PC-3 (cell line): ENCODE measurements around the gene DUSP6. TPM values are rescaled to one million over a fixed set of nuclear protein-coding genes. Genes with fewer than 3 reads are reported as not detected.

Experiments used
- ATAC-seq: fragments of 200-7000 bp; cut with Tn5 transposase; 2 replicates; pipeline ENCODE4 v1.9.1; 2020; ENCODE audit warnings: mild to moderate bottlenecking, moderate library complexity
- BruUV-seq: library from RNA; stranded (reverse); fragments of 400-500 nt; replicated peaks from 2 replicates; lab custom pipeline; 2021; lab: Mats Ljungman, UMichigan
- CTCF ChIA-PET: fragments of 300-600 bp; sonication (Branson Sonifier 250); formaldehyde crosslinking; loops from one replicate; lab custom pipeline; 2022; ENCODE audit warnings: antibody characterized with exemption; lab: Charles Lee
- POLR2A ChIA-PET: fragments of 300-600 bp; sonication (Branson Sonifier 250); formaldehyde crosslinking; loops from one replicate; lab custom pipeline; 2022; ENCODE audit warnings: antibody characterized with exemption; ENCODE audit not compliant: unreplicated experiment; lab: Charles Lee
- DNase-seq: peaks from one replicate; pipeline ENCODE4 v3.0.0-alpha.2; 2015
- H2AFZ ChIP-seq: fragments of 300-600 bp; sonication (generic); 2 replicates; pipeline ENCODE4 v1.6.0; 2016; ENCODE audit warnings: antibody characterized with exemption, low read length
- H3F3A ChIP-seq: fragments of 300-600 bp; sonication (generic); one replicate; pipeline ENCODE4 v1.6.0; 2017; ENCODE audit warnings: antibody characterized with exemption, low read length, control low read depth, mild to moderate bottlenecking; ENCODE audit not compliant: unreplicated experiment
- H3K27ac ChIP-seq: fragments of 300-600 bp; sonication (generic); 2 replicates; pipeline ENCODE4 v1.5.1; 2016; ENCODE audit warnings: mild to moderate bottlenecking, low read length
- H3K27me3 ChIP-seq: fragments of 300-600 bp; sonication (generic); 2 replicates; pipeline ENCODE4 v1.6.1; 2016; ENCODE audit warnings: low read length, mixed read lengths
- H3K36me3 ChIP-seq: fragments of 300-600 bp; sonication (generic); 2 replicates; pipeline ENCODE4 v1.6.1; 2016; ENCODE audit warnings: low read depth, mixed run types, low read length, mixed read lengths
- H3K4me1 ChIP-seq: fragments of 300-600 bp; sonication (generic); 2 replicates; pipeline ENCODE4 v1.5.1; 2016; ENCODE audit warnings: low read length; ENCODE audit not compliant: insufficient read depth
- H3K4me2 ChIP-seq: fragments of 300-600 bp; sonication (generic); 2 replicates; pipeline ENCODE4 v1.6.0; 2016; ENCODE audit warnings: low read length
- H3K4me3 ChIP-seq: fragments of 300-600 bp; sonication (generic); 2 replicates; pipeline ENCODE4 v1.5.1; 2016; ENCODE audit warnings: mild to moderate bottlenecking, low read length, mixed read lengths
- H3K79me2 ChIP-seq: fragments of 300-600 bp; sonication (generic); 2 replicates; pipeline ENCODE4 v1.6.1; 2017; ENCODE audit warnings: low read length, mixed read lengths
- H3K9ac ChIP-seq: fragments of 300-600 bp; sonication (generic); 2 replicates; pipeline ENCODE4 v1.6.0; 2016; ENCODE audit warnings: mild to moderate bottlenecking, low read length
- H3K9me2 ChIP-seq: fragments of 300-600 bp; sonication (generic); replicated peaks from 2 replicates; pipeline ENCODE4 v1.6.1; 2016; ENCODE audit warnings: mixed run types, low read length, mixed read lengths
- H3K9me3 ChIP-seq: fragments of 300-600 bp; sonication (generic); 2 replicates; pipeline ENCODE4 v1.6.1; 2016; ENCODE audit warnings: low read length, mixed read lengths
- H4K20me1 ChIP-seq: fragments of 300-600 bp; sonication (generic); 2 replicates; pipeline ENCODE4 v1.6.1; 2016; ENCODE audit warnings: low read length, mixed read lengths
- CTCF ChIP-seq: fragments of 300-600 bp; sonication (generic); conservative IDR thresholded peaks from 2 replicates; pipeline ENCODE4 v1.5.1; 2017; ENCODE audit warnings: antibody characterized with exemption, low read depth, mild to moderate bottlenecking, low read length
- EZH2 ChIP-seq: fragments of 300-600 bp; sonication (generic); IDR thresholded peaks from one replicate; pipeline ENCODE4 v1.6.1; 2017; ENCODE audit warnings: antibody characterized with exemption, mild to moderate bottlenecking, low read length; ENCODE audit not compliant: unreplicated experiment
- EZH2phosphoT487 ChIP-seq: fragments of 300-600 bp; sonication (generic); IDR thresholded peaks from 2 replicates; pipeline ENCODE4 v1.6.1; 2018; ENCODE audit warnings: mild to moderate bottlenecking, antibody characterized with exemption, low read length, borderline replicate concordance
- intact Hi-C: fragments of 100-400 bp; cut with micrococcal nuclease; formaldehyde crosslinking; loops from 2 replicates; pipeline ENCODE4 v1.9.0; 2023
- total RNA-seq: library from RNA; depleted of rRNA; stranded (reverse); fragments of >200 nt; gene quantifications from 2 replicates; pipeline ENCODE4 v1.2.3, GENCODE V29; 2014

The DUSP6 gene
- total RNA-seq, 1 experiment from 2014 or later = 244 TPM

DNA sequence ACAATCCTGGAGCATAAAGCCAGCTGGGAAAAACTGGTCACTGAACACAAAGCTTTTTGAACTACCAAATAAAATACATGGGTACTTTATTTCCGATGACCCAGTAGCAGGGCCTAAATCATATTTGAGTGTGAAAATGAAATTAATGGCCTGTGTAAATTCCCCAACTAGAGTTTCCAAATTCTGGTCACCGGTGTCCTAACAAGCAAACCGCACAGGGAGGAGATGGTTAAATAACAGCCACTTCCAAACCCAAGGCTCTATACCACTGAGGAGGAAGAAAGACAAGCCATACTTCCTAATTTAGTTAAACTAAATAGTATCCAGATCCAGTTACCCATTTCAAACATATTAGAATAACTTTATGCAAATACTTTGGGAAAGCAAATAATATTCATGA is 40.1 kb upstream of the DUSP6 start:
- Histone ChIP-seq H3K27me3 (no peaks in the 10 kb centered on the region), H3K9me2 (no peaks in the 10 kb centered on the region), H4K20me1 (no peaks in the 10 kb centered on the region), H3F3A (peaks cover 2% of the 10 kb centered on the region), H3K79me2 (no peaks in the 10 kb centered on the region), H3K27ac (no peak overlapping the region), H3K9me3 (no peaks in the 10 kb centered on the region), H3K4me2 (no peak overlapping the region), H3K4me3 (no peak overlapping the region), H3K9ac (no peak overlapping the region), H3K36me3 (no peaks in the 10 kb centered on the region), H2AFZ (no peak overlapping the region), H3K4me1 (peaks cover 24% of the 10 kb centered on the region)
- no peak for TF ChIP-seq CTCF
- TF ChIP-seq EZH2phosphoT487 = no peak
- TF ChIP-seq EZH2 = no peak
- intact Hi-C loops = no loop called here
- BruUV-seq = no TSS peak
- DNase-seq (no peak), ATAC-seq (no peak)
- CTCF ChIA-PET = interaction anchor here (0.6 kb wide), 1 partner anchor 230 kb away, joined by 6 read pairs; no protein-coding TSS in a partner anchor
- POLR2A ChIA-PET = no interaction called here

DNA sequence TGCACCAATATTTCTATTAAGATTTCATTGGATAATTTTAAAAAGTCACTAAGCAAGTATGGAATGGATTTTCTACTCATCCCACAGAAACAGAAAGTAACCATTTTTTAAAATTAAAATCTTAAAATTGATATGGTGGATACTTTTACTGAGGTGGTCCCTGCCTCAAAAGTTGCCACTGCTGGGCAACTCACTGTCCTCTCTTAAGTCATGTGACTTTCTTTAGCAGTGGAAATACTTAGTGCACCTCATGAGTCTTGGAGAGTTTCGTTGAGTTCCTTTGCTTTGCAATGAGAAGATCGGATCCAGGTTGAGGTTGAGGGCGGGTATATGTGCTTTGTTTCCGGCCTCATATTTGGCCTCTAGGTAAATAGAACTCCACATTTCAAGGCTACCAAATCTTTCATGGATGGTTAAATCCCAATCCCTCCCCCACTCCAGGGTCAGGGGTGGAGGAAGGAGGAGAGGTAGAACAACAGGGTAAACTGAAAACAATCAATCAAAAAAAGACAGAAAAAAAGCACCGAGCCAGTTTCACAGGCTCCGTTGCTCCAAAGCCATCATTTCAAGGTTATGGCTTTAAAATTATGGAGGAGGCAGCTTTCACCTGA is 39.5 kb upstream of the DUSP6 start:
- CTCF ChIA-PET = interaction anchor here (0.6 kb wide), 1 partner anchor 230 kb away, joined by 6 read pairs; no protein-coding TSS in a partner anchor
- BruUV-seq = no TSS peak

More for the DNA sequence above, 39.5 kb upstream of the DUSP6 start:
- ATAC-seq (no peak), DNase-seq (no peak)
- no peak overlapping the region for H3K9ac ChIP-seq
- H3F3A ChIP-seq = peaks cover 2% of the 10 kb centered on the region
- peak overlapping the region; percentile 84 for H3K27ac ChIP-seq
- H3K9me3 ChIP-seq = no peaks in the 10 kb centered on the region
- no peaks in the 10 kb centered on the region for H3K79me2 ChIP-seq
- no peak overlapping the region for H3K4me3 ChIP-seq
- H4K20me1 ChIP-seq = no peaks in the 10 kb centered on the region
- no peaks in the 10 kb centered on the region for H3K9me2 ChIP-seq
- TF ChIP-seq EZH2 = no peak
- no peak for TF ChIP-seq CTCF
- TF ChIP-seq EZH2phosphoT487 = no peak
- no peak overlapping the region for H2AFZ ChIP-seq
- H3K4me1 ChIP-seq = peaks cover 24% of the 10 kb centered on the region
- H3K27me3 ChIP-seq = no peaks in the 10 kb centered on the region
- H3K36me3 ChIP-seq = no peaks in the 10 kb centered on the region
- intact Hi-C loops = no loop called here
- peak overlapping the region; percentile 12; the same call in 1 of the 2 replicates for H3K4me2 ChIP-seq
- POLR2A ChIA-PET = no interaction called here
